HCT116 (cell line): ENCODE results near the gene EIF3F. TPM values are rescaled to one million over a fixed set of nuclear protein-coding genes. Genes with fewer than 3 reads are reported as not detected.

Source experiments
- ATAC-seq: fragments of 200-7000 bp; cut with Tn5 transposase; 2 replicates; pipeline ENCODE4 v1.9.1; 2020; ENCODE audit warnings: mild to moderate bottlenecking, moderate library complexity
- BruUV-seq: library from RNA; stranded (reverse); fragments of 400-500 nt; replicated peaks from 2 replicates; lab custom pipeline; 2021; lab: Mats Ljungman, UMichigan
- CTCF ChIA-PET: fragments of 300-600 bp; sonication (Branson Sonifier 250); formaldehyde crosslinking; loops from one replicate; lab custom pipeline; 2021; ENCODE audit warnings: antibody characterized with exemption; lab: Charles Lee
- POLR2A ChIA-PET: fragments of 300-600, 350-600 bp; sonication (Branson Sonifier 250); formaldehyde crosslinking; loops from one replicate; lab custom pipeline; 2021; ENCODE audit warnings: antibody characterized with exemption; lab: Charles Lee
- RAD21 ChIA-PET, 2 experiments: fragments of 300-600 bp; sonication (Branson Sonifier 250); formaldehyde crosslinking; loops; one replicate each; lab custom pipeline; 2023; ENCODE audit warnings: low total read pairs in 2 of 2; ENCODE audit not compliant: uncharacterized antibody in 2 of 2, unreplicated experiment in 2 of 2, low non-redundant PET in 1 of 2; lab: Charles Lee
- DNase-seq: peaks from one replicate; pipeline ENCODE4 v3.0.0-alpha.2; 2010; ENCODE audit warnings: low read depth, low spot score
- H2AFZ ChIP-seq: fragments of 200-600 bp; shearing (Covaris generic), sonication (generic); 2 replicates; pipeline ENCODE4 v1.6.1; 2017; ENCODE audit warnings: low read depth, mixed run types, mixed read lengths, antibody characterized with exemption, low read length; ENCODE audit not compliant: poor library complexity, severe bottlenecking
- H3K27ac ChIP-seq: 2 replicates; pipeline ENCODE4 v1.5.1; 2012; ENCODE audit warnings: low read depth, low read length
- H3K27me3 ChIP-seq: fragments of 200-600 bp; sonication (generic); 2 replicates; pipeline ENCODE4 v1.6.1; 2016; ENCODE audit warnings: mixed run types, low read length, mixed read lengths; ENCODE audit not compliant: insufficient read depth
- H3K36me3 ChIP-seq, 2 experiments: fragments of 200-500 bp in 1 of 2; fragments of 200-600 bp in 1 of 2; sonication (Bioruptor generic) in 1 of 2; sonication (generic) in 1 of 2; 2 replicates each; pipeline versions ENCODE4 v1.5.1 to v1.6.1; 2014 to 2016; ENCODE audit warnings: low read length in 2 of 2, inconsistent platforms in 1 of 2, mixed read lengths in 1 of 2, mixed run types in 1 of 2; ENCODE audit not compliant: insufficient read depth in 2 of 2, control insufficient read depth in 1 of 2
- H3K4me1 ChIP-seq, 2 experiments: fragments of 200-600 bp in 1 of 2; sonication (generic) in 1 of 2; 2 replicates each; pipeline versions ENCODE4 v1.5.1 to v1.6.1; 2012 to 2017; ENCODE audit warnings: low read length in 2 of 2, inconsistent platforms in 1 of 2, mild to moderate bottlenecking in 1 of 2, mixed read lengths in 1 of 2, mixed run types in 1 of 2, moderate library complexity in 1 of 2; ENCODE audit not compliant: insufficient read depth in 2 of 2, control insufficient read depth in 1 of 2
- H3K4me2 ChIP-seq: fragments of 200-600 bp; sonication (generic); 2 replicates; pipeline ENCODE4 v1.6.1; 2017; ENCODE audit warnings: mixed run types, low read length, mixed read lengths
- H3K4me3 ChIP-seq, 2 experiments: fragments of 200-600 bp in 1 of 2; sonication (generic) in 1 of 2; replicated peaks in 1 of 2; 2 replicates each; pipeline ENCODE4 v1.5.1; 2011 to 2016; ENCODE audit warnings: low read length in 2 of 2, control low read depth in 1 of 2, low read depth in 1 of 2, mild to moderate bottlenecking in 1 of 2, mixed read lengths in 1 of 2, mixed run types in 1 of 2
- H3K79me2 ChIP-seq: fragments of 200-600 bp; sonication (generic); 2 replicates; pipeline ENCODE4 v1.6.1; 2017; ENCODE audit warnings: mild to moderate bottlenecking, mixed run types, low read length, moderate library complexity, mixed read lengths; ENCODE audit not compliant: insufficient read depth
- H3K9ac ChIP-seq: fragments of 200-600 bp; sonication (generic); 2 replicates; pipeline ENCODE4 v1.6.1; 2016; ENCODE audit warnings: low read length, mixed read lengths
- H3K9me2 ChIP-seq: fragments of 200-600 bp; sonication (generic), shearing (Covaris generic); 2 replicates; pipeline ENCODE4 v1.6.1; 2017; ENCODE audit warnings: mixed run types, mild to moderate bottlenecking, moderate library complexity; ENCODE audit not compliant: insufficient read depth
- H3K9me3 ChIP-seq, 2 experiments: fragments of 200-500 bp in 1 of 2; fragments of 200-600 bp in 1 of 2; sonication (Bioruptor generic) in 1 of 2; sonication (generic) in 1 of 2; 2 replicates each; pipeline ENCODE4 v1.6.1; 2014 to 2017; ENCODE audit warnings: low read length in 2 of 2, mixed read lengths in 2 of 2, inconsistent platforms in 1 of 2, low read depth in 1 of 2, mild to moderate bottlenecking in 1 of 2, mixed run types in 1 of 2, moderate library complexity in 1 of 2; ENCODE audit not compliant: control insufficient read depth in 1 of 2, insufficient read depth in 1 of 2
- H4K20me1 ChIP-seq: fragments of 200-600 bp; sonication (generic), shearing (Covaris generic); 2 replicates; pipeline ENCODE4 v1.6.1; 2017; ENCODE audit warnings: mixed run types, mild to moderate bottlenecking, moderate library complexity; ENCODE audit not compliant: insufficient read depth
- CBX3 ChIP-seq: IDR thresholded peaks from 2 replicates; pipeline ENCODE4 v1.6.1; 2012; ENCODE audit warnings: low read depth
- CEBPB ChIP-seq: IDR thresholded peaks from 2 replicates; pipeline ENCODE4 v1.6.1; 2012; ENCODE audit warnings: low read depth
- EZH2 ChIP-seq: fragments of 200-600 bp; sonication (generic); IDR thresholded peaks from 2 replicates; pipeline ENCODE4 v1.6.1; 2017; ENCODE audit warnings: antibody characterized with exemption, mixed run types
- EZH2phosphoT487 ChIP-seq: fragments of 200-600 bp; IDR thresholded peaks from 2 replicates; pipeline ENCODE4 v1.6.1; 2018; ENCODE audit warnings: antibody characterized with exemption, borderline replicate concordance
- FOSL1 ChIP-seq: IDR thresholded peaks from 2 replicates; pipeline ENCODE4 v1.6.1; 2012; ENCODE audit warnings: low read depth
- JUND ChIP-seq: IDR thresholded peaks from 2 replicates; pipeline ENCODE4 v1.6.1; 2012
- SP1 ChIP-seq: IDR thresholded peaks from 2 replicates; pipeline ENCODE4 v1.6.1; 2012; ENCODE audit warnings: low read depth
- TCF7L2 ChIP-seq: IDR thresholded peaks from 2 replicates; pipeline ENCODE4 v1.7.0; 2011; ENCODE audit warnings: borderline replicate concordance, inconsistent platforms; ENCODE audit not compliant: insufficient read depth, insufficient read length; ENCODE audit errors: extremely low read depth
- YY1 ChIP-seq: IDR thresholded peaks from 2 replicates; pipeline ENCODE4 v1.6.1; 2011; ENCODE audit warnings: low read length, low read depth, moderate library complexity, mild to moderate bottlenecking; ENCODE audit not compliant: insufficient replicate concordance; ENCODE audit errors: extremely low read depth
- ZFX ChIP-seq: fragments of 450-650 bp; IDR thresholded peaks from 2 replicates; pipeline ENCODE4 v1.6.1; 2017
- ZNF274 ChIP-seq: fragments of 200-500 bp; sonication (Bioruptor generic); IDR thresholded peaks from 2 replicates; pipeline ENCODE4 v1.6.1; 2014; ENCODE audit warnings: mild to moderate bottlenecking, low read depth, low read length, inconsistent platforms
- intact Hi-C: fragments of 100-400 bp; cut with micrococcal nuclease; formaldehyde crosslinking; loops from 2 replicates; pipeline ENCODE4 v1.10.0; 2022
- total RNA-seq: library from RNA; stranded (reverse); gene quantifications from one replicate; pipeline ENCODE4 v1.2.1, GENCODE V29; 2021; ENCODE audit not compliant: unreplicated experiment
- TF ChIP-seq, protein P1 (sequence below): IDR thresholded peaks from 2 replicates; pipeline ENCODE4 v1.6.1; 2012
- TF ChIP-seq, protein P2 (sequence below): IDR thresholded peaks from 2 replicates; pipeline ENCODE4 v1.6.1; 2012; ENCODE audit warnings: low read depth
- TF ChIP-seq, protein P3 (sequence below): IDR thresholded peaks from 2 replicates; pipeline ENCODE4 v1.6.1; 2012

Gene EIF3F
- total RNA-seq, 1 experiment from 2014 or later, result 313 TPM

DNA sequence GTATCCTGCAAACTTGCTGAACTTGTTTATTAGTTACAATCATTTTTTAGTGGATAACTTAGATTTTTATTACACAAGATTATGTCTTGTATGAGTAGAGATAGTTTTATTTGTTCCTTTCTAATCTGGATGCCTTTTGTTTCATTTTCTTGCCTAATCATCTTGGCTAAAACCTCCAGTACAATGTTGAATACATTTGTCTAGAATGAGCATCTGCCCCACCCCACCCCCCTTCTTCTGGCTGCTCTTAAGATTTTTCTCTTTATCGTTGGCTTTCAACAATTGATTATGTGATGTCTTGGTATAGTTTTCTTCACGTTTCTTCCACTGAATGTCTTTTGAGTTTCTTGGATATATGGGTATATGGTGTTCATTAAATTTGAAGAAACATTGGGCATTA lies 56.6 kb downstream of the EIF3F start:
- ChIA-PET RAD21 (no interaction called here), CTCF (interaction anchor here (2.0 kb wide), 1 partner anchor 11 kb away, joined by 7 read pairs; no protein-coding TSS in a partner anchor), POLR2A (no interaction called here)
- TF ChIP-seq, protein P1, sequence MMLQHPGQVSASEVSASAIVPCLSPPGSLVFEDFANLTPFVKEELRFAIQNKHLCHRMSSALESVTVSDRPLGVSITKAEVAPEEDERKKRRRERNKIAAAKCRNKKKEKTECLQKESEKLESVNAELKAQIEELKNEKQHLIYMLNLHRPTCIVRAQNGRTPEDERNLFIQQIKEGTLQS, result no peak
- TF ChIP-seq, protein P2, sequence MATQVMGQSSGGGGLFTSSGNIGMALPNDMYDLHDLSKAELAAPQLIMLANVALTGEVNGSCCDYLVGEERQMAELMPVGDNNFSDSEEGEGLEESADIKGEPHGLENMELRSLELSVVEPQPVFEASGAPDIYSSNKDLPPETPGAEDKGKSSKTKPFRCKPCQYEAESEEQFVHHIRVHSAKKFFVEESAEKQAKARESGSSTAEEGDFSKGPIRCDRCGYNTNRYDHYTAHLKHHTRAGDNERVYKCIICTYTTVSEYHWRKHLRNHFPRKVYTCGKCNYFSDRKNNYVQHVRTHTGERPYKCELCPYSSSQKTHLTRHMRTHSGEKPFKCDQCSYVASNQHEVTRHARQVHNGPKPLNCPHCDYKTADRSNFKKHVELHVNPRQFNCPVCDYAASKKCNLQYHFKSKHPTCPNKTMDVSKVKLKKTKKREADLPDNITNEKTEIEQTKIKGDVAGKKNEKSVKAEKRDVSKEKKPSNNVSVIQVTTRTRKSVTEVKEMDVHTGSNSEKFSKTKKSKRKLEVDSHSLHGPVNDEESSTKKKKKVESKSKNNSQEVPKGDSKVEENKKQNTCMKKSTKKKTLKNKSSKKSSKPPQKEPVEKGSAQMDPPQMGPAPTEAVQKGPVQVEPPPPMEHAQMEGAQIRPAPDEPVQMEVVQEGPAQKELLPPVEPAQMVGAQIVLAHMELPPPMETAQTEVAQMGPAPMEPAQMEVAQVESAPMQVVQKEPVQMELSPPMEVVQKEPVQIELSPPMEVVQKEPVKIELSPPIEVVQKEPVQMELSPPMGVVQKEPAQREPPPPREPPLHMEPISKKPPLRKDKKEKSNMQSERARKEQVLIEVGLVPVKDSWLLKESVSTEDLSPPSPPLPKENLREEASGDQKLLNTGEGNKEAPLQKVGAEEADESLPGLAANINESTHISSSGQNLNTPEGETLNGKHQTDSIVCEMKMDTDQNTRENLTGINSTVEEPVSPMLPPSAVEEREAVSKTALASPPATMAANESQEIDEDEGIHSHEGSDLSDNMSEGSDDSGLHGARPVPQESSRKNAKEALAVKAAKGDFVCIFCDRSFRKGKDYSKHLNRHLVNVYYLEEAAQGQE, result no peak
- TF ChIP-seq, protein P3, sequence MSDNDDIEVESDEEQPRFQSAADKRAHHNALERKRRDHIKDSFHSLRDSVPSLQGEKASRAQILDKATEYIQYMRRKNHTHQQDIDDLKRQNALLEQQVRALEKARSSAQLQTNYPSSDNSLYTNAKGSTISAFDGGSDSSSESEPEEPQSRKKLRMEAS, result no peak
- ATAC-seq (no peak), DNase-seq (no peak)
- no peaks in the 10 kb centered on the region for H4K20me1 ChIP-seq
- H3K36me3 ChIP-seq, result no peaks in the 10 kb centered on the region
- H3K4me2 ChIP-seq, result no peak overlapping the region
- no peak overlapping the region for H2AFZ ChIP-seq
- H3K27me3 ChIP-seq, result peaks cover 14% of the 10 kb centered on the region
- no peaks in the 10 kb centered on the region for H3K9me2 ChIP-seq
- no peaks in the 10 kb centered on the region for H3K79me2 ChIP-seq
- H3K9me3 ChIP-seq, result no peaks in the 10 kb centered on the region
- H3K9ac ChIP-seq, result no peak overlapping the region
- intact Hi-C loops, result no loop called here
- no peak overlapping the region for H3K27ac ChIP-seq
- no peak overlapping the region for H3K4me3 ChIP-seq
- BruUV-seq, result no TSS peak
- H3K4me1 ChIP-seq, result no peaks in the 10 kb centered on the region

DNA sequence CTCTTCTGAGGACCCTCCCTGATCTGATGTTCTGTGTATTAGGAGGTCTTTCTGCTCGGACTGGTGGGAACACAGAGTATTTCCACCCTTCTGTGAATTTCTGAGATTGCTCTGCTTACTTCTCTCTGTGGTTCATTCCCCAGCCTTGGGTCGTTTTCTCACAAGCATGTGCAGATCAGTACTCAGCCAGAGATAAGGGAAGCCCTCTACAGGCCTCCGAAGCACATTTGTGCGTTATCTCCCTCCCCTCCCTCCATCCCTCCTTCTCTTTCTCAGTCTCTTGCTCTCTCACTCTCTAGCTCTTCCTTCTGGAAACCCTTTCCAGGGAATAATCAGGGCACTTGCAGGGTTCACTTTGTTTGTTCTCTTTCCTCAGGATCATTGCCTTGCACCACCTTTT lies 58.7 kb downstream of the EIF3F start:
- H3K79me2 ChIP-seq, result no peaks in the 10 kb centered on the region
- H2AFZ ChIP-seq, result no peak overlapping the region
- H3K9me3 ChIP-seq, result no peaks in the 10 kb centered on the region
- no peak for DNase-seq
- no peaks in the 10 kb centered on the region for H3K36me3 ChIP-seq
- H3K4me1 ChIP-seq, result no peaks in the 10 kb centered on the region
- no TSS peak for BruUV-seq
- ChIA-PET POLR2A (no interaction called here), RAD21 (no interaction called here), CTCF (no interaction called here)
- H3K9ac ChIP-seq, result no peak overlapping the region
- H3K27me3 ChIP-seq, result peaks cover 22% of the 10 kb centered on the region
- no peak overlapping the region for H3K4me3 ChIP-seq
- no peaks in the 10 kb centered on the region for H3K9me2 ChIP-seq
- H3K27ac ChIP-seq, result no peak overlapping the region
- intact Hi-C loops, result no loop called here
- ATAC-seq, result no peak
- H4K20me1 ChIP-seq, result no peaks in the 10 kb centered on the region
- no peak overlapping the region for H3K4me2 ChIP-seq
- TF ChIP-seq JUND (no peak), SP1 (no peak), TCF7L2 (no peak), EZH2 (no peak), ZFX (no peak), CEBPB (no peak), FOSL1 (no peak), YY1 (no peak), EZH2phosphoT487 (no peak), ZNF274 (no peak), CBX3 (no peak)
- TF ChIP-seq, protein P1, result no peak
